Stimulated activated CD4-positive, alpha-beta T cell treated with anti-CD3 and anti-CD28 coated beads, TNF-alpha, amount 100 ng/mL, for 24 hours (primary cell): ENCODE results near the gene C5.
A peak's percentile ranks its signal among the peaks of the same experiment; 100 is the strongest.

ENCODE experiments used
- DNase-seq, 3 experiments: peaks; one replicate each; pipeline ENCODE4 v3.0.0-alpha.2; 2020; ENCODE audit warnings: low read depth in 3 of 3

Gene C5

DNA sequence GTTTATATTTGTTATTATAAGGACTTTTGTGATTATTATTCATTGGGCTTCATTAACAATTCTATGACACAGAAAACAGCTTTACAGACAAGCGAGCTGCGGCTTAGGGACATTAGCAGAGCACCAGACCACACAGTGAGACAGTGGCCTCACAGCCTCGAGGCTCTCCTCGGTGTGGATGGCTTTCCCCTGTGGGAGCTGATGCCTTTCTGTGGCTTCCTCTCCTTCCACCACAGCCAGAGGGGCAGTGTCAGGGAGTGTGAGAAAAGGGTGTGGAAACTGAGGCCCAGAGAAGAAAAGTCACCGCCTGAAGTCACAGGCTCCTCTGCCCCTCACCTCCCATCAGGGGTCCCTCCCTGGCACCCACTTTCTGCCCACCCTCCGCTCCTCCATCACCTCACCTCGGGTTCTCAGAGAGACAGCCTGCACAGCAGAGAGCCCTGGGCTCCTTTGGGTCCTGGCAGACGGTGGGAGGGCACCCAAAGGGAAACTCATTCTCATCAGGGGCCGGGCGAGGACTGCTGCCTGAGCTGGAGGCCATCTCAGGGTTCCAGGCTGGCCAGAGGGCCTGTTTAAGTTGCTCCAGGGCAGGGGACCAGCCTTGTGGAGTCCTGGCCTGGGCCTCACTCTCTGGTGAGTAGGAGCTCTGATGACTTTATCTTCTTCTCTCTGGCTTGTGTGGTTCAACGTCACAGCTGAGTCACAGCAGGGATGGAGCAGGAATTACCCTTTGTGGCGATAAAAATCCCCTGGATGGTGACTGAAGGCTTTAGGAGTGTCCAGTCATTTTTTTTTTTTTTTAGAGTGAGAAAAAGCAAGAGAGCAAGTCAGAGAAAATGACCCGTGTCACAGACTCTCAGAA lies 124.3 kb downstream of the C5 start:
- peak; percentile 67 to 83 (median 79) for DNase-seq

DNA sequence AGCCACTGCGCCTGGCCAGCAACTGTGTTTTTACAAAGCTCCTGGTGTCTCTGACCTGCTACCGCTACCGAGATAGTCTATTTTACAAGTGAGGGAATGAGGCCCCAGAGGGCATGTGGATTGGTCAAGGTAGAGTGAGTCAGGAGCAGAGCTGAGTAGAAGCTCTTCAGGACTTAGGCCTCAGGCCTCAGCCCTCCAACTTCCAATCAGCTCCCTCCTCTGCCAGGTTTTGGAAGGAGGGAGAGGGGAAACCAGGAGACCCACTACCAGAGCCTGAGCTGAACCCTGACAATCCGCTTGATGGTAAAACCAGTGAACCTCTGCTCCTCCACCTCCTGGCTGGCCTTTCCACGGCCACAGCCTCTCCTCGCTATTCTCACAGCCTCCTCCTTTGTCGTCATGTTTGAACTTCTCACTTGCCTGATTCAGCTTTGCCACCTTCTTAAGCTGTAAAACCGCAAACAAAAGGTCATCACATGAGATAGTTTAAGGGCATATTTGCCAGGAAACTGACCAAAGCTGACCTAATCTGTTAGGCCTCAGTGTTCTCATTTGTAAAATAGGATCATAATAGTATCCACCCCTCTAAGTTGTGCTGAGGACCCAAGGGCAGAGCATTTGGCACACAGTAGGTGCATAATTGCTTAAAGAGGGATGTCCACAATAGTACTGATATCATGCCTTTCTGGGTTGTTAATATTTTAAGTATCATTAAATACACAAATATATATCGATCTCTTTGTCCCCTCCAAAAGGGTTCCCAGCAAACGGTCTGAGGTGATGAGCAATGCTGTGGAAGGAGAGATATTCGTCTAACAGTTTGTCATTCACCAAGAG lies 125.2 kb downstream of the C5 start:
- no peak for DNase-seq

DNA sequence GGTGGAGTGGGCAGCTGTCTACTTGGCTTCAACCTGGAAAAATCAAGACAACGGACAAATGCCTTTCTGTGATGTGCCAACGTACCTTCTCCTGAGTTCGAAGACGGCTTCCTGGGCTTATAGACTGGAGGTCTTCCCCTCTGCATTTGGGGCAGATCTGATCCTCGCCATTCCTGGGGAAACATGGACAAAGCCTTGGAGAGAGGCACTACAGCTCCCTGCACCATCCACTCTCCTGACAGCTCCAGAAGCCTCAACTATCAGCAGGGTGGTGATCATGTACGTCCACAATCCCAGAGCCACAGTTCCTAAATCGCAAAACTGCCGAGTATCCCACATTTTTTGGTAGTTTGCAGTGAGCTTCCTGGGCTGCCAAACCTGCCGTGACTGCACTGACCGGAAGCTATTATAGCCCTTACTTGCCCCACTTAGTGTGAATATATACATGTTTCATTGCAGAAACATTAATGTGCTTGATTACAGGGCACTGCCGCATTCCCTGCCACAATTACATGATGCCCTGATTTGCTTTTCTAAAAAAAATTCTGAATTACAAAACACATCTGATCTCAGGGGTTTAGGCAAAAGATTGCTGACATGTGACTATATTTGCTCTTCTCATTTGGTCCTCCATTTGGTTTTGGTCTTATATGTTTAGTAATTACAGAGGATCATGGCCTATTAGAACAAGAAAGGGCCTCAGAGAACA lies 126.3 kb downstream of the C5 start:
- DNase-seq, result no peak

DNA sequence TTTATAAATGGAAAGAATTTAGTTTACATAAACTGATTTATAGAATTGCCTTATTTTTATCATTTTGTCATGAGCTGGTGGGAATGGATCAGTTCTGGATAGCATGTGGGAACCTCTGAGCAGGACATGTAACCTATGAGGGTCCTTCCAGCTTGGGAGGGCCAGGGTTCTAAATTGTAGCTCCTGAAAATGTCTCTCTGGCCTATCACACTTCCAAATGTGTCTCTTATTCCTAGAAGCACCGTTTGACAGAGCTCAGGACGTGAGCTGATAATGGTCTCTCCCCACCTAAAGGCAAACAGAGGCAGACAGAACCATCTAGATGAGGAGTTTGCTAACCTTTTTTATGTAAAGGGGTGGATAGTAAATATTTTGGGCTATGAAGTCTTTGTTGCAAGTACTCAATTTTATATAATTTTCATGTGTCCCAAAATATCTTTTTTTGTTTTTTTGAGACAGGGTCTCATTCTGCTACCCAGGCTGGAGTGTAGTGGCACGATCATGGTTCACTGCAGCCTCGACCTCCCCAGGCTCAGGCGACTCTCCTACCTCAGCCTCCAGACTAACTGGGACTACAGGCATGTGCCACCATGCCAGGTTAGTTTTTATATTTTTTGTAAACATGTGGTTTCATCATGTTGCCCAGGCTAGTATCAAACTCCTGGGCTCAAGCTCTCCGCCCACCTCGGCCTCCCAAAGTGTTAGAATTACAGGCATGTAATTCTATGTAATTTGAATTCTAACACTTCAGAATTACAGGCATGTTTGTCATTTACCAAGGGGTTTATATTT lies 127.5 kb downstream of the C5 start:
- DNase-seq, result no peak

DNA sequence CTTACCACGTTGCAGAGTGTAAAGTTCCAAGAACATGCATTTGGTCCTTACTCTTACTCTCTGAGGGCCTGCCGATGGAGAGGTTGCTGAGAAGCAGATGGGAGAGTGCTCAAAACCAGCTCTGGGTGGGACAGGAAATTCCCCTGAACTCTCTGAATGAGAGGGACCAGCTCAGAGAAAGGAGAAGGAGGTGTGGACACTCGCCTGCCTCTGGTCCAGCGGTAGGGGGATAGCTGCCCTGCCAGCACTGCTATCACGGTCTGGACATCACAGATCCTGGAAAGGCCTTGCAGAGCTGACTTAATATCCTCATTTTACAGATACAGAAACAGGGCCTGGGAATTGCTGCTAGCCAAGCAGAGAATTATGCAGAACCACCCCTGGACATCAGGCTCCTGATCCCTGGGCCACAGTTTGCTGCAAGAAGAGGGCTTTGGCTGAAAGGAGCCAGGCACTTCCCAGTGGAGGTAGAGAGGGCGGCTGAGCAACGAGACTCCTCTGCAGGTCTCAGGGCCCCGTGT lies 128.4 kb downstream of the C5 start:
- no peak for DNase-seq

DNA sequence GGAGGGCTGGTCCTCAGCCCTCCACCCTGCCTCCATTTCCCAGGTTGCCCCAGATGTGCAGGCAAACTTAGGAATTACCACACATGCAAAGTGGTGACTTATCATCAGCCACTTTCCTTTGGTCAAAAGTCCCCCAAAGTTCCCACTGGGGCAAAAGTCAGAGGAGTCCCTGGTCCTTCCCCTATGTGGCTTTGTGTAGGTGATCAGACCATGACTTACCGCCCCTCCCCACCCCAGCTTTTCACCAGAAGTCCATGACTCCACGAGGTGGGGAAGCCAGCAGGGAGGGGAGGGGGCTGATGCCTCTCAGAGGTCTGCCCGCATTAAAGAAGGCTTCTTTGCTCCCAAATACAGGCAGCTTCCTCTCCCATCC lies 129.3 kb downstream of the C5 start:
- DNase-seq, result peak in 1 of 3 experiments; percentile 67

DNA sequence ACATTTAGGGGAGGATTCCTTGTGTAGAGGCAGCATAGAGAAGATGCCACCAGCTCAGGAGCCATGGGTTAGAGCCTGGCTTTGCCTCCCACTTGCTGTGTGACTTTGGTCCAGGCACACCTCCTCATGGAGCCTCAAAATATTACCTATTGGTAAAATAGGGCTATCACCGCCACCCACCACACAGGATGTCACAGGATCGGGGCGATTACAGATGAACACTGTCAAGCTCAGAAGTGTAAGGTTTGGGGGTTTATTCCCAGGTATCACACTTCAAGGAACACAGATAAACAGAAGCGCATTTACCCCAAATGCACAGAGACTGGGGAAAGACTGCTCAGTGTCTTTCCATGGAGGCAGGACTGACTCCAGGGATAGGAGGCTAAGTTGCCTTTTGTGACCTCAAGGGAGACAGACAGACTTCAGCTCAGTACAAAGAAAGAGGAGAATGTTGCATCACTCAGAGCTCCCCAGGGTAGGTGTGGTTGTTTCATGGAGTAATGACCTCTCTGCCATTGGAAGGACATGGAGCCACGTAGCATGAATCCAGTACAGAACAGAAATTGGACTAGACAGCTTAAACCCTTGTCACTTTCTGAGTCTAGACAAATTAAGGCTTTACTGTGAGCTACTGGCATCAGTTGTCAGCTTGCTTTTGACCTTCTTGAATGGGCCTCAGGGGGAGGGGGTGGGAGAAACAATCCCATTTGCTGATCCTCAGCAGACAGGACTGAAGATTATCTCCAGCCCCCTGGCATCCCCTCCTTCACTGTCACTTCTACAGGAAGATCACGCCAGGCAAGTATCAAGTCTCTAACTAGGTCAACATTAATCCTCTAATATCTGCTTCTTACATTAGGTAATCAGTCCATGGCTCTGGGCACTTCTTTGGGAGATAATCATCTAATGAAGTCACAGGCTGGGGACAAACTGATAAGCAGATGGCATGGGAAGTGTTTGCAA lies 130.0 kb downstream of the C5 start:
- no peak for DNase-seq

DNA sequence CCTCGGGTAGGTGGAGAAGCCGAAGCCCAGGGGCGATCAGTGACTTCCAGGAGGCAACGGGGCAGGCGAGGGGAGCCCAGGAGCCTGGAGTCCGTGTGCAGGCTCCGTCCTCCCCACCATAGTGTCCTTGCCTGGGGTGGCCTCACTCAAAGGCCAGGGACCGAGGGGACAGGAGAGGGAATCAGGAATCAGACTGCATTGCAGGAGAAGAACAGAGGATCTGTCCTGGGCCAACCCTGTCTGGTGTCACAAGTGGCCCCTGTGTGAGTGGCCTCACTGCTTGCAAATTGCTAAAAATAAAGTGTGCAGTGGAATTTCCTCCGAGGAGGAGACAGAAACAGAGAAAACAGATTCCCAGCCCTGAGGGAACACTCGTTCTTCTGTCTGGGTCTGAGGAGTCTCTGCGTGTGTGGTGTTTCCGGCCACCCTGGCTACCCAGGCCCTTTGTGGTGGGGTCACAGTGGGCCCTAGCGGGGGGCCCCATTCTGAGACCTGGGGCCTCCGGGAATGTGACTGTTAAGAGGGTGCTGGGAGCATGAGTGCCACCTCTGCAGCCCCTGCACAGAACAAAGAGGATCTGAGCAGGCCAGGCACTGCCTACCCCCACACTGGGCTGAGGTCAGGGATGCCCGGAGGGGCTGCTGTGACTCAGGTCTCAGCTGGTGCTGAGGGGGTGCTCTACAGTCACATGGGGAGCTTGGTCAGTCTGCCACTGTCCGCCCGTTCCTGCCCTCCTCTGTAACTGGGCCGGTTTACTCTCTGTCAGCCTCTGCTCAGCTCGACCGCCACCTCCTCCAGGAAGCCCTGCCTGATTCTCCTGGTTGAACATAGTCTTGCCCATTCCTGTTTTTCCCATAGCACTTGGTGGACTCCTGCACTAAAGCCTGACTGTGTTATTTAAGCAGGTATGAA lies 130.9 kb downstream of the C5 start:
- no peak for DNase-seq

DNA sequence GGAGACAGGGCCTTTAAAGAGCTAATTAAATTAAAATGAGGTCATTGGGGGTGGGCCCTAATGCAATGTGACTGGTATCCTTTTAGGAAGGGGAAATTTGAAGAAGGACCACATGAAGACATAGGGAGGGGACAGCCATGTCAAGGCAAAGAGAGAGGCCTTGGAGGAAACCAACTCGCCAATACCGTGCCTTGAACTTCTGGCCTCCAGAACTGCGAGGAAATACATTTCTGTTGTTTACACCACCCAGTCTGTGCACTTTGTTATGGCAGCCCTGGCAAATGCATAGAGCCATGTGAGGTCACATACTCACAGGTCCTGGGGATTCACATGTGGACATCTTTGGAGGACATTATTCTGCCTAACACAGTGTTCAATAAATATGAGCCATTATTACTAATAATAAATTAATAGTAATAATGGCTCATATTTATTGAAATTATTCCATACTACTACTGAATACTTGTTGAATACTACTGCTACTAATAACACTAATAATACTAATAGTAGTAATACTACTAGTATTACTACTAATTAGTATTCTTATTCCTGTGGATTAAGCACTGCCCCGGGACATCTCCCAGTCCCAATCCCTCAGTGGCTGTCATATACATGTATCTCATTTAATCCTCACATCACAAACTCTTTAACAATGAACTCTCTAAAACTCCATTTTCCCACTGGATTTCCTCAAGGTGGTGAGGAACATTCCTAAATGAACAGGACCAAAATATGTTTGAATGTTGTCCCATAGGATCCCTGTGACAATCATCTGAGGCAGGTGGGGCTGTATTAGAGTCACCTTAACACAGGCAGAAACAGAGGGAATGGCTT lies 131.9 kb downstream of the C5 start:
- no peak for DNase-seq

DNA sequence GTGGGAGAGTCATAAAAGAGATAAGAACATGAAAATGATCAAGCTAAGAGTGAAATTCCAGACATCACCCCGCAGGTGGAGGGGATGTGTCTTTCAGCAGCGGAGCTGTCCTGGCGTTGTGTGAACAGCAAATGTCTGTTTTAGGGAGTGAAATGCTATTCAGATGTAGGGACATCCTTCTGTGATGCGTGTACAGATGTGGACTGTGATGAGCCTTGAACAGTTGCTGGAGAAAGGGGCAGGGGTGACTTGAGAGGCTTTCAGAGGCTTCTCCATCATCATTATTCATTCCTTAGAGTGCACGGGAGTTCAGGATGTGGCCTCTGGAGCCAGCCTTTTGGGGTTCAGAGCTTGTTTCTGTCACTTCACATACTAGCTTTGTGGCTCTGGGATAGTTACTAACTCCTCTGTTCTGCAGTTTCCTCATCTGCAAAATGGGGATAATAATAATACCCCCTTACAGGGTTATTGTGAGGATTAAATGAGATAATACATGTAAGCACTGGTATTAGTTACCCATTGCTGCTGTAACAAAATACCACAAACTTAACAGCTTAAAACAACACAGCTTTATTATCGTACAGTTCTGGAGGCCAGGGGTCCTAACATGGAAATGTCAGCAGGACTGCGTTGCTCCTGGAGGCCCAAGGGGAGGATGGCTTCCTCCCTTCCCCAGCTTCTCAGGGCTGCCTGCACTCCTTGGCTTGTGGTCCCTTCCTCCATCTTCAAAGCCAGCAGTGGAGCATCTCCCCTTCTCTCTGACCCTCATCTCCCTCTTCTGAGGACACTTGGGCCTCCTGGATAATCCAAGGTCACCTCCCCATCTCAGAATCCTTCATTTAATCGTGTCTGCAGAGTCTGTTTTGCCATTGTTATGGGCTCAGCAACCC lies 132.8 kb downstream of the C5 start:
- no peak for DNase-seq

DNA sequence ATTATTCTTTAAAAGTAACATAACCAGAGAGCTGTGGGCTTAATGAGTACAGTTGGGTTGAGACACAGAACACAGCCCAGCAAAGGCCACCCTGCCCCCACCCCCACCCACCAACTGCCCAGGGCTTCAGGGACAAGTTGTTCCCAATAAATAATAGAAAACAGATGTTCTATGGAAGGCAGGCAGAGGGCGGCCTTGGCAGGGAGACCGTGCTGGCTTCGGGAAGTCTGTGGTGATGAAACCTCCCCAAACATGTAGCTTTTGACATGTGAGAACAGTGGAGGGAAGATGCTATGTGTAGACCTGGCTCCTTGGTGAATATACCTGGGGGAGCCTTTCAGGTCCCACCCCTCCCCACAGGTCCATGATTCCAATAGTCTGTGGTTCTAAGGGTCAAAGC lies 133.5 kb downstream of the C5 start:
- no peak for DNase-seq

DNA sequence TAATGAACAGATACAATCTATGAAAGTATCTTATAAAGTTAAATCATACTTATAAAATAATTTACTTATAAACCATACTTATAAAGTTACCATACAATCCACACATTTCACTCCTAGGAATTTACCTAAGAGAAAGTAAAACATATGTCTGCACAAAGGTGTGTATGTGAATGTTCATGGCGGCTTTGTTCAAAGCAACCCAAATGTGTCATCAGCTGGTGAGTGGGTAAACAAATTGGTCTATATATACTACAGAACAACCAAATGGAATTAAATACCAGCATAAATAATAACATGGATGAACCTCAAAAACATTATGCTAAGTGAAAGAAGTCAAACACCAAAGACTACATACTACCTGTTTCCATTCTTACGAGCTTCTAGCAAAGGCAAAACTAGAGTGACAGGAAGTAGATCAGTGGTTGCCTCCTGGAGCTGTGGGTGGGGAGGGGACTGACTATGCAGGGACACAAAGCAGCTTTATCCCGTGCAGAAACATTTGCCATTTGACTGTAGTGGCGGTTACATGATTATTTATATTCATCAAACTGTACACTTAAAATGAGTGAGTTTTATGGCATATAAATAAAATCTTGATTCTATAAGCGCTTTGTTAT lies 134.1 kb downstream of the C5 start:
- no peak for DNase-seq

DNA sequence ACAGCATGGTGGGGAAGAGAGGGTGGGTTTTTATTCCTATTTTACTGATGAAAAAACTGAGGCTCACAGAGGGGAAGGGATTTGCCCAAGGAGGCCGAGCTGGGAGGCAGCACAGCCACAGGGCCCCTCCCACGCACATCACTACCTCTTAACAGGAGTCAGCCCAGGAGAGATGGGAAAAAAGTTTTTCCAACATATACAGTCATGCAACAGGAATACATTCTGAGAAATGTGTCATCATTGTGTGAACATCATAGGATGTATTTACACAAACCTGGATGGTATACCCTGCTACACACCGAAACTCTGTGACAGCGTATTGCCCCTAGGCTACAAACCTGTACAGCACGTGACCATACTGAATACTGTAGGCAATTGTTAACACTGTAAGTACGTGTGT lies 135.1 kb downstream of the C5 start:
- no peak for DNase-seq

DNA sequence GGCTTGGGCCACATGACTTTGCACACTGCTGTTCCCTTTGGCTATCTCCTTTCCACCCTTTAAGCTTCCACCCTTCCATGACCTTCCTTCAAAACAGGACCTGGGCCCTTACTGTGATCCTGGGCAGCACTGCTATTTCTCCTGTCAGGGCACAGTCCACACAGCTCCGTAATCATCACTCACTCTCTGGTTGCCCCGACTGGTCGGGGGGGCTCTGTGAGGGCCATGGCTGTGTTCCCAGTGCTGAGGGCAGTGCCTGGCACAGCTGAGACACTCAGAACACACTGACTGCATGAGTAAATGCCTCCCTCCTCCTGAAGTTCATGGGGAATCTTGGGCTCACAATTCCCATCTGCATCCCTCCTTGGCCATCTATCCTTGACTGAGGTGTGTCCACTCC lies 135.7 kb downstream of the C5 start:
- DNase-seq, result no peak

DNA sequence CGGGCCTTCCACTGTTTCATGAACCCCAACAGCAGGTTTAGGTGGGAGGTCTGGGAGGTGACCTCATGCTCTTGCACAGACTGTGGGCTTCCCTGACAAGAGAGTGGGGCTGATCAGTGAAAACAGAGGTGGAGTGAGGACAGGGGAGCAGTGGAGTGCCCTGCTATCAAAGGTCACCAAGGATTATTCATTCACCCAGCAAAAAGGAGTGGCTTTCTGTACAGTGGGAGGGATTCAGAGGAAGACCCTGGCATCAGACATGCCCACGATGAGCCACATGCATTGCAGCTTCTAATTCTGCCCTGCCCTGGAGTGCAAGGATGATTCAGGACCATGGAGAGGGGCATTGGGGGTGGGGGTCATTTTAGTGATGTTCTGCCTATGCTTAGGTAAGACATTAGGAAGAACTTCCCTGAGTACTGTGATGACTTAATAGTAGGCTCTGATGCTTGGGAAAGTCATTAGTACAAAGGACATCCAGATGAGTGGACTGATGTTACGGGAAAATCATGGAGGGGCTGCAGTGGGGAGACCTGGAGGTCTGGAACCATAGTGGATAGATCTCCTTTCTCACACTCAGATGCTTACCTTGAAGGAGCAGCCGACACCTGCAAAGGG lies 136.3 kb downstream of the C5 start:
- no peak for DNase-seq

DNA sequence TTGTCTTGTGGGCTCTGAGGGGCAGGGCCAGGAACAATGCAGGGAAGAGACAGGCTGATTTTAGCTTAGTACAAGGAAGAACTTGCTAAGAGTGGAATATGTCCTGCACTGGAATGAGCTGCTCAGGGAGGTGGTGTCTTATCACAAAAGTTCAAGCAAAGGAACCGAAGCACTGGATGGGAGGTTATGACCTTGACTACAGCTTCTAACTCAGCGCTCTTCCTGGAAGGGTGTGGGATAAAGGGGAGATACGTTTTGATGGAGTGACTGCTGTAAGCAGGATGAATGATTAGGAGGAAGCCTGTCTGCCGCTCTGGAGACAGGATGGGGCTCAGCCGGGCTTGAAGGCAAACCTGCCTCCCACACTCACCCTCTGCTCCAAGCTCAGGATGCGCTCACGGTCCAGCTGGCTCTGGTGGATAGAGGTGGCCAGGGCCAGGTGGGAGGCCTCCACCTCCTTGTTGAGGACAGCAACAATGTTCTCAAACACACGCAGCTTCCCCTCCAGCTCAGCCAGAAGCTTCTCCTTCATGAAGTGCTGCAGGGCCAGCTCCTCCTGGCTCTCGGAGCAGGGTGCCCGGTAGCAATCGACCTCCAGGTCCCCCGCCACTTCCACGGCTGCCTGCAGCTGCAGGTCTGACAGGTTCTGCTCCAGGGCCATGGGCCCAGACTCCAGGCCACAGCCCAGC lies 137.0 kb downstream of the C5 start:
- no peak for DNase-seq
